ENCODE results near the gene HNRNPA1.
A peak's percentile ranks its signal among the peaks of the same experiment; 100 is the strongest.
"Not testable (repeated sequence)": the region's sequence is repeated elsewhere in the genome, so short reads cannot be mapped to it uniquely, and the experiment has no call there.

The HNRNPA1 gene

DNA sequence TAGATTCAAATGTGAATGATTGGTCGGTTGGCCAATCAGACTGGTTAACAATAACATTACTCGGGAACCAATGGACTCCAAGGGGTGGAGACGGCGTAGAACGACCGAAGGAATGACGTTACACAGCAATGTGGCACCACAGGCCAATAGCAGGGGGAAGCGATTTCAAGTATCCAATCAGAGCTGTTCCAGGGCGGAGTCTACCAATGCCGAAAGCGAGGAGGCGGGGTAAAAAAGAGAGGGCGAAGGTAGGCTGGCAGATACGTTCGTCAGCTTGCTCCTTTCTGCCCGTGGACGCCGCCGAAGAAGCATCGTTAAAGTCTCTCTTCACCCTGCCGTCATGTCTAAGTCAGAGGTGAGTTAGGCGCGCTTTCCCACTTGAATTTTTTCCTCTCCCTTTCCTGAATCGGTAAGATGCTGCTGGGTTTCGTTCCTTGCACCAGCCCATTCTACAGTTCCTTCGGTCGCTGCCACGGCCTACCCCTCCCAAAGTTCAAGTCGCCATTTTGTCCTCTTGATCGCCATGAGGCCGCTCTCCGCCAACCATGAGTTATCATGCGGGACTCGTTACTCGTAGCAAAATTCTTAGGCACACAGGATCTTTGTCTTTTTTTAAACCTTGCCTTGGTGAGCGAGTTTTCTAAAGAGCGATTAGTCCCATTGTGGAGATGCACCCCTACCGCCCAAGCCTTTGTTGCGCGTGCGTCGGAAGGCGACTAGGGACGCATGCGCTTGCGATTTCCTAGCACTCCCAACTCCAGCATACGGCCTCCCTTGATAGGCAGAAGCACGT lies at the start of gene HNRNPA1:
Gene HNRNPA1 (plus strand): TSS at position 259 of the 793 bp plus-strand sequence. CDS start 82 bp downstream, at position 341.
- peak; percentile 100 for DNase-seq

DNA sequence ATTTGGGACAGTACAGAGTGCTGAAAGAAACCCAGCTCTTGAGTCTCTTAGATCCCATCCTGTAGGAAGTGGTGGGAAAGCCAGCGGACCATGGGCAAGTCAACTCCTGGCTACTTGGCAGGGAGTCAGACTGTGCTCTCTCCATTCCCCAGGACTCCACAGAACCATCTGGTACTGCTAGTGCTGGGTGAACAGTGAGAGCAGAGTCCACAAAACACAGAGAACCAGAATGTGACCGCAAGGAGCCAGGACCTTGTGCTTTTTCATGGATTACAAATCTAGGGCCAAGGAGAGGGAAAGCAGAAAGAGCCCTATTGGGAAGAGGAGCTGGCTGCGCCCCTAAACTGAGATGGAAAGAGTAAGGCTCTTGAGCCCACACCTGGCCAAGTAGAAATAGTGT lies 49.3 kb upstream of the HNRNPA1 start:
- not testable (repeated sequence) for DNase-seq

DNA sequence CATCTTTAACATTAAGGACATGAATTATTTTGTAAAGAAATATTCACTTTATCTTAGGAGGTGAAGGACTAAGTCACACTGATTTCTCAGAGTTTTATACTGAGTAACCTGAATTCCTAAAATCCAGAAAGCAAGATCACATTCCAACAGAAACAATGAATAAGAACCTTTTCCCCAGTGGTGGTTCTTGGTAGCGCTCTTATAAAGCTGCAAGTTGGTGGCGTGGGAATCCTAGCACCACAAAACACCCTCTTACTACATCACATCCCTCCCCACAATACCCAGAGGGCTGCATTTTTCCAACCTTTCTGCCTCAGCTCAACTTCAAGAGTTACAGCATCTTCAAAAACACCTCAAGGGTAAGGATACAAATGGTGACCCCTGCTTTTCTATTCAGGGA lies 47.7 kb upstream of the HNRNPA1 start:
- DNase-seq, result peak; percentile 80

DNA sequence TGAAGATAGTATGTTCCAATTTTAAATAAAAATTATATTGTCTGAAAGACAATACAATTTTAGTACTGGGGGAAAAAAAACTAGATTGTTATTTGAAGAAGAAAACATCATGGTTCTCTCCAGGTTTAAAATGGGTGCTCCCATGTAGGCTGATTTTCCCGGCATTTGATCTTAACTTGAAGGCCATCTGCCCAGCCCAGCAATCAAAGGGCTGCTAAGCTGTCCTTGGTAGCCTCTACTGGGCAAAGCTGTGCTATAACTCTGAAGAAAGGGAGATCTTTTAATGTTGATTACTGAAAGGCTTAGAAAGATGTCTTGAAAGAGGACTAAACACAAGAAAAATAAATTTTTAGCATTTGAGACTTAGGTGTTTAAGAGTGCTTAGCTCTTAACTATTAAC lies 42.0 kb upstream of the HNRNPA1 start:
- DNase-seq, result no peak

DNA sequence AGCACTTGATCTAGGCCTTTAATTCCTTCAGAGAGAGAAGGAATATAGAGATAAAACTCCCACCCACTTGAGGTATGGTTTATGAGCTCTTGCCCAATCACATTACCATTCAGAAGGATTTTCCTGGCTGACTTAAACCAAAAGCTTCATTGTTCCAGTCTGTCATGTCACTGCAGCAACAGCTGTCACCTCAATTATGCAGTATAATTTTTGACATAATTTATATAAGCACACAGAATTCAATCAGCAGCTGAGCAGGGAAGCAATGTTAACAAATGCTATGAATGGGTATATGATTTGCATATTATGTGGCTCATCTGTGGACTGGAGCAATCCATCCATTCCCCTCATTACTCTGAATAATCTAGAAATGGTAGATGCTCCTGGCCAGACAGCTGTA lies 40.9 kb upstream of the HNRNPA1 start:
- DNase-seq, result no peak

DNA sequence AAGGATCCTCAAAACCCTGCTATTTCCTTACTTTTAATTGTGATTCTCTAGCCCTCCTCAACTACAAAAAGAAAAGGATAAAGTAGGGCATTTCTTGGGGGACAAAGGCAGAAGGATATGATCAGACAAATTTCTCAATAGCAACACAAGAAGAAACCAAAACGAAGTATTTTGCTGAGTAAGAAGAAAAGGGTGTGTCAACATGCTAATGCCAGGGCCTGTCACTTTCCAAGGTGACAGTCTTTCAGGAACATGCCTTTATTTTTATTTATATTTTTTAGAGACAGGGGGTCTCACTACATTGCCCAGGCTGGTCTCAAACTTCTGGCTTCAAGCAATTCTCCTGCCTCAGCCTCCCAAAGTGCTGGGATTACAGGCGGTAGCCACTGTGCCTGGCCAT lies 40.4 kb upstream of the HNRNPA1 start:
- DNase-seq, result no peak

DNA sequence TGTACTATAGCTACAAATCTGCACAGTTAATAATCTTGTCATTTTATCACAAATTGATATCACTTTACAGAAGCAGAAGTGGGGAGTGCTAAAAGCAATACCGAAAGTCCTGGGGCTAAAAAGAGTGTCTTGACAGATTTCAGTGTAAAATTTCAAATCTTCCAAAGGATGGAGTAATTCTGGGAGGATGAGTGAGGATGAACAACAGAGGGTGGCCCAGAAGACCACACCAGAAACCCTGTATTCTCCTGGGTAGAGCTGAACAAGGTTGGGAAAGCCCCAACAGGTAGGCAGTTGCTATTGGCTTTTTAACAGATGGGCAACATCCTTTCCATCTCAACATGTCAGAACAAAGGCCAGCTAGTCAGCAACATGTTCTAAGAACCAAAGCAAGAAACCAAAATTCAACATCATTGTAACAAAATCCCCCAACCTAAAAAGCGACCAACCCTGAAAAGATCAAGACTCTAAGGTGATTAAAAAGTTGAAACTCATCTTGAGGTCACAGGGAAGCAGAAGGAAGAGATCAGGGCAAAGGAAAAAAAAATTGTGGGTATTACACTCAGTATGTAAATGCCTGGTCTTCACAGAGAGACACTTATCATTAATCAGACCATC lies 39.4 kb upstream of the HNRNPA1 start:
- no peak for DNase-seq

DNA sequence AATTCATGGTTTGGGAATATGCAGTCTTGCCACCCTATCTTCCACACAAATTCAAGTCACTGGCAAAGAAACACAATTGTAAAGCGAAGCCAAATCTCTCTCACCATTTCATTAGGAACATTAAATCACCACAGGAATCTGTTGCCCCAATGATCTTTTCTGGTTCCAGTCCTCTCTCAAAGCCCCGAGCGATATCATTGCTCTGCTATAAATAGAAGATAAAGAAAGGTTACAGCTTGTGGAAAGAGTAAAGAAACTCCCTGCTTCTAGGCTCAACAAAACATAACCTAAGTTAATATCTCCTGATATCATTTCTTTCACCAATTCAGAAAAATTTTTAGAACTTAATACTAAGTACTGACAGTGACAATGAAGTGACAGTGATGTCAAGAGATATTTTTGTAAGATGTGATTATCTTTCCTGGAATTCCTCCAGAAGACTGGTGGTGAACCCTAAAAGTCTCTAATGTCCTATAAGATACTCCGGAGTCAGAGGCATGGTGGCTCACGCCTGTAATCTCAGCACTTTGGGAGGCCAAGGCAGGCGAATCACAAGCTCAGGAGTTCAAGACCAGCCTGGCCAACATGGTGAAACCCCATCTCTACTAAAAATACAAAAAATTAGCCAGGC lies 34.4 kb upstream of the HNRNPA1 start:
- DNase-seq, result no peak

DNA sequence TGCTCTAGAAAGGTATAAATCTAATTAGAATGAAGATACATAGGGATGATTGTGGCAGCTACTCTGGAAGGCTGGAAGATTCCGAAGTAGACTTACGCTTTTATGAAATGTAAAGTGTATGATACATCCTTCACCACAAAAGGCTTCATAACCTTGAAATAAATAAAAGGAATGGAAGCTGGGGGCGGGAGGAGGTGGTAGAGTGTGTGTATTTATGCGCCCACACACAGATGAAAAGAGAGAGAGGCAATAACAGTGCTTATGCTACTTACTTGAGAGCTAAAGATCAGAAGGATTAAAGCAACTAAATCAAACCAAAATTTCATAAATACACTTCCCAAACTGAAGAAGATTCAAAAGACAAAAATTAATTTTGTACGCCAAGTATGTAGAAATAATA lies 31.0 kb upstream of the HNRNPA1 start:
- no peak for DNase-seq

DNA sequence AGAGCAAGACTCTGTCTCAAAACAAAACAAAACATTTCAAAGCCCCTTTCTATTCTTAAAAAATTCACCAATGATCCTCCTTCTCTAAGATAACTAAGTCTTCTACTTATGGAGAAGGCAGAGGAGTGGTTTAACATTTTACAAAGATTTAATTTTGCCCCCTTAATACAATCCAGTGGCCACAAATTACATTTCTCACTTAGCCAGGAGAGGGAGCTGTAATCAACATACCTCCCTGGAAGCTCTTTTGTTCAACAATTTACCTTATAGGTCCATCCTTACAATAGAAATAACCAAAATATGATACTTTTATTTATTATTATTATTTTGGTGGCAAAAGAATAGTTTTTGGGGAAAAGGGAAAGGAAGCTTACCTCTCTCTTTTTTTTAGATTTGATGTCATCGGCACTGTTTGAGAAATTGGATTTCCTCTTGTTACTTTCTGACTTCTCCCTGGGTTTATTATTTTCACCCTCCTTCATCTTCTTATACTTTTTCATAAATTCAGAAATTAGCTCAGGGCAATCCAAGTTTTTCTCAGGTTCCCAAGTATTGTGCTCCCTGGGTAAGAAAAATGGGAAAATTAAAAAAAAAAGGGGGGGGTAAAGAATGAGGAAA lies 28.8 kb upstream of the HNRNPA1 start:
- peak; percentile 63 for DNase-seq

DNA sequence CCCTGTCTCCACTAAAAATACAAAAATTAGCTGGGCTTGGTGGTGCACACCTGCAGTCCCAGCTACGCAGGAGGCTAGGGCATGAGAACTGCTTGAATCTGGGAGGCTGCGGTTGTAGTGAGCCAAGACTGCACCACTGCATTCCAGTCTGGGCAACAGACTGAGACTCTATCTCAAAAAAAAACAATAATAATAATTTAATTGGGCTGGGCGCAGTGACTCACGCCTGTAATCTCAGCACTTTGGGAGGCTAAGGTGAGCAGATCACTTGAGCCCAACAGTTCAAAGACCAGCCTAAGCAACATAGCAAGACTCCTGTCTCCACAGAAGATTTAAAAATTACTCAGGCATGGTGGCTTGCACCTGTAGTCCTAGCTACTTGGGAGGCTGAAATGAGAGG lies 27.3 kb upstream of the HNRNPA1 start:
- DNase-seq, result no peak

DNA sequence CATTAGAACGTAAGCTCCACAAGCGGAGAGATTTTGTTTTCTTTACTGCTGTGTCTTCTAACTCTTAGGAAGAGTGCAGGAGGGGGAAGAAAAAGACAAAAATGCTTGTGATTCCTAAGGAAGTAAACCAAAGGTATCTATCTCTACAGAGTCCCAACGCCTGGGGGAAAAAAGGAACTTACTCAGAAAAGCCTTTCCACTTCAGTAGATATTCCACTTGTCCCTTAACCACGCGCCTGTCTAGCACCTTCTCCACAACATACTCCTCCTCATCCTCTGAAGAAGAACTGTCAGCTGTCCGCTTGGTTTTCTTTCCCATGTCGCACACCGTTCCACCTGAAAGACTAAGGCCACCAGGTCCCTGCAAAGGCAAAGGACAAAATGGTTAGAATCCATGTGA lies 23.2 kb upstream of the HNRNPA1 start:
- DNase-seq, result no peak

DNA sequence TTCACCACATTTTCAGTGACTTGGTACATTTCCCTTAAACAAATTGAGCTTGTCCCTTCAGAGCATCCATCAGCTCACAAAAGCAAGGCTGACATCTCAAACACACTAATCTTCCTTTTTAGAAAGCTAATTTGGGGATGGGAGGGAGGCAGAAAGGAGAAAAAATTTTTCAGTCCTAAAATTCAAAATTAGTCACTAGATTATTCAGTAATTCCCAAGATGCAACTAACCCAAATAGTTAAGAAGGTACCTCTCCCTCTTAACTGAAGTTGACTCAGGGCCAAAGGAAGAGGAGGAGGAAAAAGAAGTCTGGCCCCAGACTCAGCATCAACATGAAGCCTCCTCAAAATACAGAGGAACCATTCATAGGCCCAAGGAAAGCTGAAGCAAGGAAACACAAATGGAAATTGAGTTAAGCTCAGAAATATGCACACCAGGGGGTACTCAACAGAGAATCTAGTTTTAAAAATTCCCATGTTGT lies 22.3 kb upstream of the HNRNPA1 start:
- DNase-seq, result peak; percentile 86

DNA sequence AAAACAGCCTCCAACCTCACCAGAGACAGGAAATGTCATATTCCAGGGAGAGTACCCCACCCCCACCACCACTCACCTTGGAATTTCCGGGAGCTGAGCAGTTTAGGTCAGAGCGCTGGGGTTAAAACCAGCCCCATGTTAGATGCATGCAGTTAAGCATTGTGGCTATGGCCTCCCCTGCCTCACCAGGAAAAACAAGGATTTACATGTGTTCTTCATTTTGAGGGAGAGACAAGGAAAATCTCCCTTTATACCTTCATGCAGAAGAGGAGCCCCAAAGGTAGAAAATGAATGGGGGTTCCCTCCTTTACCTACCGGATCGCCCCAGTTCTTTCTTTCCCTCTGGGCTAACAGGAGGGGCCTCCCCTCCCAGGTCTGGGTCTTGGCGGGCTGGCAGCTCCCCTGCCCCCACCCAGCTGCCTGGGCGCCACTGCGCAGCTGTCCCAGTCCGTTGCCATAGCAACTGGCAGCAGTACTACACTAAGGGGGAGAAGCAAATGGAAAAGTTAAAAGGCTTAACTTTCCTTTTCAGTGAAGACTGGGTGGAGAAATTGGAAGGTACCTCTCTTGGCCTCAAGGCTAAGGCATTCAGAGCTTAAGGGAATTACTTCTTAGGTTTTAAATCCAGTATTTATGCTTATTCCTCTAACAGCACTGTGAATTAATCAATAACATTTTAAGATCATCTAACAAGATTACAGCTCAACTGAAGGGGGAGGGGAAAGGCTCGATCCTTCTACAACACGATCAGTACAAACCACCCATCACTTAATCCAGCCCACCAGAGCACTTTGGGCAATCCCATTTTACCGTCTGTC lies 21.1 kb upstream of the HNRNPA1 start:
- DNase-seq, result peak; percentile 93

DNA sequence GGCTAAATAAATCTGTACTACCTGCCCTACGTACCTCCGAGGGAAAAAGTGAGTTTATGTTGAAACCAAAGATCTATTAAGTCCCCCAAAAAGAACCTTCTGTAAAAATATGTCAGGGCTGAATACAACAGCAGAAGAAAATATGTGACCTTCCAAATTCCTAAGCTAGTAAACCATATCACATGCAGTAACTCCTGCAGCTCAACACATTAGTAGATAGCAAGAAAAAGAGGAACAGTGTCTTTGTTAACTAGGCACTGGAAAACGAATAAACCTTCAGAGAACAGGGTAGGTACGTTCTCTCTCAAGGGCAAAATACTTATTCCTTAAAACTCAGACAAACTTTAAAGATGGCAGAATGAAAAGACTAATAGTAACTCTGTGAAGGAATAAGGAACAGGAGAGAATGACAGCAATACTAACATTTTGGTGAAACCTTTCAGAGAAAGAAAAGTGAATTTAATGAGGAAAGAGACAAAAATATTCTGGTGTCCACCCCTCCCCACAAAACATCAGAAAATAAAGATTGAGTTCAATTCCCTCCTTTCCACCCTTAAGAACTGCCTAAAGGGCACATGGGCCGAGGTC lies 18.6 kb upstream of the HNRNPA1 start:
- DNase-seq, result peak; percentile 34

DNA sequence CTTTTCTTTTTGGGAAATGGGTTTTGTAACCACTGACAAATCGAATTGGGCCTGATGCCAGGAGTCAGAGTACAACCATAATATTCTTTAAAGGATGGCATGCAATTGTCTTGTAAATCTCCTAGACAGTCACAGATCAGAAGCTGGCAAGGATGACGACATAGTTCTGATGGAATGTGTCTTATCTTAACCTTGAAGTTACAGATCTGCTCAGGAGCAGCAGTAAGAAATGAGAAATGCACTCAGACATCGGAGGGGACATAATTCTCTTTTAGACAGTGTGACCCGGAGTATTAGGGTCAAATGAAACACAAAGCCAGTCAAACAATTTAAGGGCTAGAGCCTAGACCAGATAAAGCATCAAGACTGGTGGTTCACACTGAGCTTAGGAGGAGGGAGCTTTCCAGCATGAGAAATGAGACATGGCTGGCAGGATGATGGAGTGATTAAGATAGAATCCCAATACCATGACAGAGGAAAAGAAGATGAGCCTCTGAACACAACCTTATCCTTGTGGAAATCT lies 18.1 kb upstream of the HNRNPA1 start:
- peak; percentile 77 for DNase-seq

DNA sequence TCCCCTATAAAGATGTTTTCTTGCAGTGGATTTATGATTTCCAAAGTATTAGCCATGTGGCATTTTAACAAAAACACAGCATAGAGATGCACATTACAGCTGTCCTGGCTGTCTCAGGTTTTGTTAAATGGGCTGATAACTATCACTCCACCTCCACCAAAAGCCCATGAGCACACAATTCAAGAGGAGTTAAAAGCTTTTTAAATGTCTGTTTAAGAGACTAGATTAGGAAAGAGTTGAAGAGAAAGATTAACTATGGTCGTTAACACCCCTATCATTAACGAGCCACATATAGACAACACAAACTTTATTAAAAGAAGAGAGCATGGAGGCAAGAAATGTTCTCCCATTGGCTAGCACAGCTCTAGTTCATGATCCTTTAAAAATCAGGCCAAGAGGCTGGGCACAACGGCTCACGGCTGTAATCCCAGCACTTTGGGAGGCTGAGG lies 15.1 kb upstream of the HNRNPA1 start:
- no peak for DNase-seq

DNA sequence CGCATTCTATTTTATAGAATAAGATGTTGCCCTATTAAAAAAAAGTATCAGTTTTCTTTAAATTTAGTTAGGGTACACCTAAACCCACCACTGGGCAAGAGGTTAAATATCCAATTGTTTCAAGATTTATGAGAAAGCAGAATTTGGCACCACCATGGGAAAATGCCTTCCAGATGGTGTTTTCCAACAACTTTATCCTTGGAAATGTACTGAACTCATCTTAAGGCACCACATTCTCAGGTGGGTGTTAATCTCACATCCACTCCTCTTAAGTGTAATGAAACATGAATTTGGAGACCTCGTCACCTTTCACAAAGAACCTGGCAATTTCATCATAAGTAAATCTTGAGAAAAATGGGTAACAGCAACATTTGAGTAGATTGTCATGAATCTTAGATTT lies 13.7 kb upstream of the HNRNPA1 start:
- no peak for DNase-seq

DNA sequence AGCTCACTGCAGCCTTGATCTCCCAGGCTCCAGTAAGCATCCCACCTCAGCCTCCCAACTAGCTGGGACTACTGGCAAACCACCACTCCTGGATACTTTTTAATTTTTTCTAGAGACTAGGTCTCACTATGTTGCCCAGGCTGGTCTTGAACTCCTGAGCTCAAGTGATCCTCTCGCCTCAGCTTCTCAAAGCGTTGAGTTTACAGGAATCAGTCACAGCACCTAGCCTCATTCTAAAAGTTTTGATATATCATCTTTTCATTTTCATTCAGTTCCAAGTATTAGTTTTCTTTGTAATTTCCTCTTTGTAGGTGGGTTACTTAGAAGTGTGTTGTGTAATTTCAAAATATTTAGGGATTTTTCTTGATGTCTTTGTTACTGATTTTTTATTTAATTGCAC lies 10.2 kb upstream of the HNRNPA1 start:
- DNase-seq, result no peak

DNA sequence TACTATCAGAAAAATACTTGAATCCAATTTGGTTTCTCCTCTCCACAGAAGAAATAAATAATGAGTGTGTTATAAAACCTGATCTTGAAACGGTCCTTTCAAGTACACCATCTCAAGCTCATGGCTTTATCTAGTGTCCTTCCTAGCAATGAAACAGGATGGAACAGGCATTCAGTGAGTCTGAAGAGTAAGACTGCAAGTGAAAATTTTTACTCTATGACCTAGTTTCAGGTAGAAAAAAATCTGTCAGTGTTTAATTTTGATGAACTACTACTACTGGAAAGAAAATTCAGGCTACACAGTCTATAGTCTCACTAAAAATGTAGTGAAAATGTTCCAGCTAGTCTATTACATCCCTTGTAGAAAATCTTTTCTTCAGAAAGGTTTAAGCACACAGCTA lies 8.3 kb upstream of the HNRNPA1 start:
- no peak for DNase-seq

DNA sequence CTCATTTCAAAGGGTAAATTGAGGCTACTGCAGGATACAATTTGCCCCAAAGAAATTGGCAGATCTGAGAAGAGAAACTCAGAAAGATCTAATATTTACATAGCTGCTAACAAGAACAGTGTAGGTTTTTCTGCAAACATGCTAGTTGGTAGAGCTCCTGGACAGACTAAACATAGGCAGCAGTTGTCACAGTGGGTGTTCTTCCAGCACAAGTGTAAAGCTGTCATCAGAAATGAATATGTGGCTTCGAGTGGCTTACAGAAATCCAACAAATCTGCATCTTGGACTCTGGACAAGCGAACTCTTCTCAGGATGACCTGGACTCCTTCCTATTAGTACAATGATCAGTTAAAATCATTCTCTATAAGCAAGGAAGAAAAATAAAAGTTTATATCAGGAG lies 6.5 kb upstream of the HNRNPA1 start:
- peak; percentile 30 for DNase-seq

DNA sequence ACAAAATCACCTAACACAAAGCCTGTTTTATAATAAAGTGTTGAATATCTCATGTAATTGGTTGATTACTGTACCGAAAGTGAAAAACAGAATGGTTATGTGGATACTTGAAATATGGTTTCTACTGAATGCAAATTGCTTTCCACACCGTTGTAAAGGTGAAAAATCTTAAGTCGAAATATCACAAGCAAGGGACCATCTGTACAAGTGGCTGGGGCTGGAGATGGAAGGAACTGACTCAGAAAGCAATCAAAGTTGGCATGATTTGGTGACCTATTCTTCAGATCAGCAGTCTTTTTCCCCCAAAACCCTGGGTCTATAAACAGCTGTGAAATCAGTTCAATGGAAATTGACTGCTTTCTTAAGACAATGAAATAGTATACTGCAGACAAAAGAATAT lies 4.2 kb upstream of the HNRNPA1 start:
- DNase-seq, result no peak
